GM19025 (cell line): ENCODE results near the gene SLC9A7.

ENCODE experiments used
- ATAC-seq: cut with Tn5 transposase; IDR thresholded peaks from one replicate; pipeline ENCODE4 v1.9.1; 2021; ENCODE audit warnings: mild to moderate bottlenecking, low read depth, moderate library complexity; ENCODE audit not compliant: unreplicated experiment

The SLC9A7 gene

GRCh38 chrX:46618947-46619346 lies 140.0 kb downstream of the SLC9A7 start:
- ATAC-seq = no peak

GRCh38 chrX:46617906-46618305 lies 141.0 kb downstream of the SLC9A7 start:
- ATAC-seq = no peak

GRCh38 chrX:46611658-46612362 lies 147.1 kb downstream of the SLC9A7 start:
- no peak for ATAC-seq

- ATAC-seq = no peak
These were observed 148.8 kb downstream of the SLC9A7 start for GRCh38 chrX:46610070-46610658.

GRCh38 chrX:46607916-46608315 lies 151.0 kb downstream of the SLC9A7 start:
- no peak for ATAC-seq

- ATAC-seq = no peak
These were observed 156.3 kb downstream of the SLC9A7 start for GRCh38 chrX:46602468-46603102.

GRCh38 chrX:46601283-46601682 lies 157.6 kb downstream of the SLC9A7 start:
- no peak for ATAC-seq

GRCh38 chrX:46599051-46599560 lies 159.8 kb downstream of the SLC9A7 start:
- no peak for ATAC-seq

- ATAC-seq = no peak
These were observed 161.1 kb downstream of the SLC9A7 start for GRCh38 chrX:46597771-46598170.

- no peak for ATAC-seq
These were observed 161.7 kb downstream of the SLC9A7 start for GRCh38 chrX:46597208-46597607.

GRCh38 chrX:46595084-46595483 lies 163.8 kb downstream of the SLC9A7 start:
- no peak for ATAC-seq

- no peak for ATAC-seq
These were observed 168.8 kb downstream of the SLC9A7 start for GRCh38 chrX:46589977-46590723.

- ATAC-seq = no peak
These were observed 170.7 kb downstream of the SLC9A7 start for GRCh38 chrX:46588263-46588662.

- ATAC-seq = no peak
These were observed 171.2 kb downstream of the SLC9A7 start for GRCh38 chrX:46587753-46588171.

- no peak for ATAC-seq
These were observed 171.8 kb downstream of the SLC9A7 start for GRCh38 chrX:46587158-46587557.

GRCh38 chrX:46584736-46585135 lies 174.2 kb downstream of the SLC9A7 start:
- no peak for ATAC-seq

GRCh38 chrX:46582966-46583365 lies 176.0 kb downstream of the SLC9A7 start:
- ATAC-seq = no peak

GRCh38 chrX:46582325-46582724 lies 176.6 kb downstream of the SLC9A7 start:
- no peak for ATAC-seq

- no peak for ATAC-seq
These were observed 178.3 kb downstream of the SLC9A7 start for GRCh38 chrX:46580613-46581012.

GRCh38 chrX:46579250-46579649 lies 179.7 kb downstream of the SLC9A7 start:
- no peak for ATAC-seq
